GM23338 (cell line): ENCODE data around the gene PPP4C. TPM values are rescaled to one million over a fixed set of nuclear protein-coding genes. Genes with fewer than 3 reads are reported as not detected.

ENCODE experiments used
- ATAC-seq: fragments of 200-7000 bp; cut with Tn5 transposase; 3 replicates; pipeline ENCODE4 v1.9.1; 2020
- DNase-seq: peaks from one replicate; pipeline ENCODE4 v3.0.0-alpha.2; 2015; ENCODE audit warnings: low spot score
- H2AFZ ChIP-seq: fragments of 200-600 bp; sonication (generic); 2 replicates; pipeline ENCODE4 v1.8.0; 2016; ENCODE audit warnings: antibody characterized with exemption, mild to moderate bottlenecking, moderate library complexity
- H3F3A ChIP-seq: fragments of 200-600 bp; sonication (generic); replicated peaks from 2 replicates; pipeline ENCODE4 v1.8.0; 2017; ENCODE audit warnings: antibody characterized with exemption, mixed run types, low read depth
- H3K27ac ChIP-seq: fragments of 200-600 bp; sonication (generic); 2 replicates; pipeline ENCODE4 v1.6.1; 2016; ENCODE audit warnings: low read depth
- H3K27me3 ChIP-seq: fragments of 200-600 bp; sonication (generic); 2 replicates; pipeline ENCODE4 v1.8.0; 2016; ENCODE audit warnings: mild to moderate bottlenecking, mixed run types, moderate library complexity; ENCODE audit not compliant: insufficient read depth
- H3K36me3 ChIP-seq: fragments of 200-600 bp; sonication (generic); 2 replicates; pipeline ENCODE4 v1.8.0; 2016; ENCODE audit warnings: mild to moderate bottlenecking; ENCODE audit not compliant: insufficient read depth
- H3K4me1 ChIP-seq: fragments of 200-600 bp; sonication (generic); 2 replicates; pipeline ENCODE4 v1.8.0; 2016; ENCODE audit warnings: mild to moderate bottlenecking, moderate library complexity; ENCODE audit not compliant: insufficient read depth
- H3K4me2 ChIP-seq: fragments of 200-600 bp; sonication (generic); 2 replicates; pipeline ENCODE4 v1.7.1; 2017; ENCODE audit warnings: mixed run types
- H3K4me3 ChIP-seq: fragments of 200-600 bp; sonication (generic); 2 replicates; pipeline ENCODE4 v1.6.1; 2016; ENCODE audit warnings: mixed run types
- H3K79me2 ChIP-seq: fragments of 200-600 bp; sonication (generic); replicated peaks from 2 replicates; pipeline ENCODE4 v1.8.0; 2017; ENCODE audit warnings: mild to moderate bottlenecking; ENCODE audit not compliant: insufficient read depth
- H3K9me2 ChIP-seq: fragments of 200-600 bp; sonication (generic); 2 replicates; pipeline ENCODE4 v1.8.0; 2017; ENCODE audit not compliant: insufficient read depth
- H4K20me1 ChIP-seq: fragments of 200-600 bp; sonication (generic); replicated peaks from 2 replicates; pipeline ENCODE4 v1.8.0; 2017; ENCODE audit warnings: mild to moderate bottlenecking; ENCODE audit not compliant: insufficient read depth
- H3K27ac Mint-ChIP-seq: 2 replicates; pipeline ENCODE4 v1.8.0; 2020; ENCODE audit warnings: inconsistent platforms, mild to moderate bottlenecking, moderate library complexity, mixed read lengths
- H3K27me3 Mint-ChIP-seq: 3 replicates; pipeline ENCODE4 v1.8.0; 2022; ENCODE audit warnings: low read depth, mild to moderate bottlenecking, moderate library complexity, mixed read lengths, inconsistent platforms; ENCODE audit not compliant: insufficient read depth, poor library complexity
- H3K36me3 Mint-ChIP-seq: 3 replicates; pipeline ENCODE4 v1.8.0; 2021; ENCODE audit warnings: low read depth, mild to moderate bottlenecking, inconsistent platforms, moderate library complexity, mixed read lengths
- H3K4me1 Mint-ChIP-seq: 3 replicates; pipeline ENCODE4 v1.8.0; 2020; ENCODE audit warnings: mild to moderate bottlenecking, inconsistent platforms, mixed read lengths
- H3K4me3 Mint-ChIP-seq: 3 replicates; pipeline ENCODE4 v1.8.0; 2021; ENCODE audit warnings: moderate library complexity, mild to moderate bottlenecking, inconsistent platforms, mixed read lengths
- H3K9me3 Mint-ChIP-seq: 3 replicates; pipeline ENCODE4 v1.8.0; 2020; ENCODE audit warnings: moderate library complexity, mild to moderate bottlenecking, inconsistent platforms, mixed read lengths
- CREB1 ChIP-seq: fragments of 250-450 bp; sonication (Bioruptor Pico); IDR thresholded peaks from 2 replicates; pipeline ENCODE4 v1.5.0; 2020; ENCODE audit warnings: low read depth, mild to moderate bottlenecking, moderate library complexity
- CTCF ChIP-seq, 2 experiments: fragments of 200-600 bp in 1 of 2; sonication (generic) in 1 of 2; conservative IDR thresholded peaks; 2 replicates each; pipeline versions ENCODE4 v1.5.1 to v1.6.1; 2016 to 2017; ENCODE audit warnings: antibody characterized with exemption in 2 of 2, low read depth in 2 of 2, mild to moderate bottlenecking in 2 of 2, moderate library complexity in 1 of 2
- ETS1 ChIP-seq: IDR thresholded peaks from 2 replicates; pipeline ENCODE4 v1.6.1; 2016; ENCODE audit warnings: antibody characterized with exemption
- EZH2 ChIP-seq: fragments of 200-600 bp; sonication (generic); IDR thresholded peaks from one replicate; pipeline ENCODE4 v1.8.0; 2017; ENCODE audit warnings: antibody characterized with exemption, mild to moderate bottlenecking, low read depth; ENCODE audit not compliant: unreplicated experiment
- EZH2phosphoT487 ChIP-seq: fragments of 200-600 bp; sonication (generic); IDR thresholded peaks from one replicate; pipeline ENCODE4 v1.8.1; 2018; ENCODE audit warnings: antibody characterized with exemption; ENCODE audit not compliant: unreplicated experiment
- NANOG ChIP-seq: IDR thresholded peaks from 2 replicates; pipeline ENCODE4 v1.6.1; 2016; ENCODE audit warnings: antibody characterized with exemption, borderline replicate concordance
- POLR2AphosphoS5 ChIP-seq: IDR thresholded peaks from 2 replicates; pipeline ENCODE4 v1.6.1; 2016; ENCODE audit warnings: antibody characterized with exemption, low read depth
- REST ChIP-seq: IDR thresholded peaks from one replicate; pipeline ENCODE4 v1.6.1; 2018; ENCODE audit warnings: antibody characterized with exemption; ENCODE audit not compliant: unreplicated experiment
- polyA plus RNA-seq: library from polyadenylated mRNA; unstranded; fragments of >200 nt; fragmentation: Nextera tagmentation; extraction: Ambion mirVana; gene quantifications from 2 replicates; pipeline ENCODE4 v1.2.1, GENCODE V29; 2016
- total RNA-seq: library from RNA; depleted of rRNA; stranded (reverse); fragments of >200 nt; shearing (Covaris generic); gene quantifications from 2 replicates; pipeline ENCODE4 v1.2.3, GENCODE V29; 2014

Gene PPP4C
- total and polyA plus RNA-seq, 2 experiments from 2014 or later: 120 to 170 TPM

GRCh38 chr16:30068333-30068732, 7.5 kb upstream of the PPP4C start:
- peaks cover 18% of the 10 kb centered on the region for H3K4me1 Mint-ChIP-seq
- peaks cover 23% of the 10 kb centered on the region for H3K27me3 Mint-ChIP-seq
- peaks cover 67% of the 10 kb centered on the region for H3K36me3 Mint-ChIP-seq
- H4K20me1 ChIP-seq: peaks cover 42% of the 10 kb centered on the region
- peaks cover 36% of the 10 kb centered on the region for H3K79me2 ChIP-seq
- H3K4me2 ChIP-seq: no peak overlapping the region
- H3F3A ChIP-seq: peaks cover 69% of the 10 kb centered on the region
- H3K36me3 ChIP-seq: peaks cover 33% of the 10 kb centered on the region
- ATAC-seq (no peak), DNase-seq (no peak)
- no peaks in the 10 kb centered on the region for H3K27me3 ChIP-seq
- no peak overlapping the region for H3K27ac Mint-ChIP-seq
- no peaks in the 10 kb centered on the region for H3K9me2 ChIP-seq
- no peak overlapping the region for H3K4me3 ChIP-seq
- H3K4me1 ChIP-seq: peaks cover 7% of the 10 kb centered on the region
- H2AFZ ChIP-seq: no peak overlapping the region
- H3K9me3 Mint-ChIP-seq: no peaks in the 10 kb centered on the region
- TF ChIP-seq CTCF (conservative IDR thresholded peaks at IDR 0.05; ENCODE audit: low read depth in 2 of 2) (no peak), CREB1 (CRISPR knock-in tag) (no peak), EZH2phosphoT487 (no peak), EZH2 (no peak), REST (no peak), ETS1 (no peak)
- H3K27ac ChIP-seq: no peak overlapping the region; the same call in 1 of the 2 replicates
- peak overlapping the region; percentile 47; the same call in 2 of the 3 replicates for H3K4me3 Mint-ChIP-seq

GRCh38 chr16:30068750-30069610, 6.8 kb upstream of the PPP4C start:
- Histone ChIP-seq H3K27me3 (no peaks in the 10 kb centered on the region), H3F3A (peaks cover 67% of the 10 kb centered on the region), H3K36me3 (peaks cover 33% of the 10 kb centered on the region), H2AFZ (no peak overlapping the region), H3K4me3 (no peak overlapping the region), H3K9me2 (no peaks in the 10 kb centered on the region), H3K27ac (no peak overlapping the region; the same call in 1 of the 2 replicates), H4K20me1 (peaks cover 42% of the 10 kb centered on the region), H3K4me2 (no peak overlapping the region), H3K79me2 (peaks cover 36% of the 10 kb centered on the region), H3K4me1 (peaks cover 4% of the 10 kb centered on the region; the same call in 1 of the 2 replicates)
- Mint-ChIP-seq H3K4me1 (peaks cover 13% of the 10 kb centered on the region), H3K4me3 (peak overlapping the region; percentile 47; the same call in 2 of the 3 replicates), H3K9me3 (no peaks in the 10 kb centered on the region), H3K36me3 (peaks cover 69% of the 10 kb centered on the region), H3K27ac (peak overlapping the region; percentile 66; the same call in 1 of the 2 replicates), H3K27me3 (peaks cover 23% of the 10 kb centered on the region)
- ATAC-seq: no peak
- DNase-seq: peak; percentile 57
- TF ChIP-seq CREB1 (CRISPR knock-in tag): no peak
- TF ChIP-seq POLR2AphosphoS5: no peak
- TF ChIP-seq CTCF (conservative IDR thresholded peaks at IDR 0.05; ENCODE audit: low read depth in 2 of 2): peak; percentile 46
- no peak for TF ChIP-seq ETS1
- TF ChIP-seq NANOG: no peak
